DMS153 treated with DMSO at 0.1 percent for 48 hours (cell line): ENCODE results near the gene WDR62.

Experiments used
- DNase-seq: peaks from one replicate; lab custom pipeline; 2025; ENCODE audit not compliant: unreplicated experiment; lab: John Stamatoyannopoulos, UW

WDR62 gene

DNA sequence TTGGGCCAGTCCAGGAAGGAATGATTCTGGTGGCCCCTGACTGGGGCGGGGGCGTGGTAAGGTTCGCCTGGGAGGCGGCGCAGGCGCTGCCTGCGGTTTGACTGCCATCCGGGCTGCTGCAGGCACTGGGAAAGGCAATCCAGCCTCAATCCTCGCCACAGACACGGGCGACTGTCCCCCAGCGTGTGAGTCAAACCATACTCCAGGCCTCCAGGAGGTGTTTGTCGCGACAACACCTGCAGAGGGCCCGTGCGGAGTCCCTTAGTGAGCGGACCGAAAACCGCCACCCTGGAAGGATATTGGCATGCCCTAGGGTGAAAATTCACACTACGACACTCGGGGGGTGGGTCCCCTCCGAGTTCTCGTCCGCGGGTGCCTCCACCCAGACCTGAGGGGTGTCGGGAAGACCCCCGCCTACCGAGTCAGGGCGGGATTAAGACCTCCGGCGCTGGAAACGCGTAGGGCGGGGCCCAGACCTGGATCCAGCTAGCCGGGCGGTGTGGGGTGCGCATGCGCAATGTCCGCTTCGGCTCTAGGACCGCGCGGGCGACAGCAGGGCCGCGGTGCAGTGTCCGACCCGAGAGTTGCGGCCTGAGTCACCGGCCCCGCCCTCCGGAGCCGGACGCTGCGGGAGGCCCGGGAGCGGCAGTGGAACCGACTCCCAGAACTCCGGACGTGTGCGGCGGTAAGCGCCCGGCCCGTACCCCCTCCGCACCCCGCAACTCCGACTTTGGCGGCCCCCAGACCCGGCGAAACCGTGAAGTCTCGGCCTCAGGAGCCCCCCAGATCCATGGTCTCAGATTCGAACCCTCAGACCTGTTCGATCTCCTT is 85.0 kb downstream of the WDR62 start, which contains the start of gene CAPNS1:
CAPNS1 (plus strand) TSS at position 594 of the 831 bp plus-strand sequence. CDS start 946 bp downstream, outside the sequence.
- peak; percentile 94 for DNase-seq

DNA sequence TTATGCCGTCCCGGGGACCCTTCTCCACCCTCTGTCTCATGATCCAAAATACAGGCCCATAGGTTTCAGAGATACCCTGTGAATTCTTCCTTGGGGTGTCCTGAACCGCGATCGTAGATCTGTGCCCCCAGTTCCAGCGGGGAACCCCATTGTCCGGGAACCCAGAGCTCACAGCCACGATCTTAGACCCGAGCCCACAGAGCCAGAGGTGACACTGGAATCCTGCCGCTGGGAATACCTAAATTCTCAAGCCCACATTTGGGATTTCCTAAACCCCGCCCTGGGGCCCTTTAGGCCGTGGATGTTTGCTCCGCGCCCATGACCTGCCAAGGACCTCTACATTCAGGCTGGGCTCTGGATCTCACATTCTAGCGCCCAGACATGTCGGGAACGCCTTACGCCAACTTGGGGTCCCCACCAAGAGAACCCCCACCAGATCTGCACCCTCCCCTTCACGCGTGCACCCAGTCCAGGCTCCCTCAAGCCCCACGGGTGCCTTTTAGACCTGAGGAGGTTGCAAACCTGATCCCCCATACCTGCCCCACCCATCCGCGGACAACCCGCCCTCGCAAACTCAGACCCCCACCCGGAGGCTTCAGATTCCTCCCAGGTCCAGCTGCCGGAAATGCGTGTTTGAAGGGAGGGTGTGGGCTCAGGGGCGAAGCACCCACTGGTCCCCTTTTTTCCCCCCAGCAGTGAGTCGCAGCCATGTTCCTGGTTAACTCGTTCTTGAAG is 85.8 kb downstream of the WDR62 start:
- DNase-seq = peak; percentile 7

GRCh38 chr19:36141039-36141927 is 86.6 kb downstream of the WDR62 start:
- DNase-seq = peak; percentile 69

DNA sequence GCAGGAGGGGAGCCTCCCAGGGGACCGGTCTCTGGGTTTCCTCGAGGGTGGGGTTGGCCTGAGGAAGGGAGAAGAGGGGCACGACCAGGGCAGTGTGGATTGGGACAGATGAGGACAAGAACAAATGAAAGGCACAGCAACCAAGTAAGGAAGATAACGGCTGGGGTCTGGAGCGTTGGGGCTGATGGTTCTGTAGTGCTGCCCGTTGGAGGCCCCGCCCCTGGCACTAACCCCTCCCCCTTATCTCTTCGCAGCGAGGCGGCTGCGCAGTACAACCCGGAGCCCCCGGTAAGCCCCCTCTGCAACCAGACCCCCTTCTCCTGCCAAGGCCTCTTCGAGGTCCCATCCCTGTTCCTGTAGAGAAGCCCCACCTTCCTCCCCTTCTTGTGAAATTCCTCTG is 87.3 kb downstream of the WDR62 start:
- no peak for DNase-seq

DNA sequence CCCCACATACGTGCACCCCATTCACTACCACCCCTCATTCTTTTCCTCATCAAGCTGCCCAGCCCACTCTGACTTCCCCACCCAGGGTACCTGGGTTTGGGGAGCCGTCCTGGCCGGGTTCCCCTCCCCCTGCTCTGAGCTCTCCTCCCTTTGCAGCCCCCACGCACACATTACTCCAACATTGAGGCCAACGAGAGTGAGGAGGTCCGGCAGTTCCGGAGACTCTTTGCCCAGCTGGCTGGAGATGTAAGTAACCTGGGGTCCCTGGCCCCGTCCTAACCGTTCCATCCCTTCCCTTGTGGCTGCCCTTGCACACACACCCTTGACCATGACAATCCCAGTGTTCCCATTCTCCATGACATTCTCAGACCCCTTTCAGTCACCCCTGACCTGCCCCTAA is 87.8 kb downstream of the WDR62 start:
- DNase-seq = no peak

- no peak for DNase-seq
Measured at GRCh38 chr19:36144624-36145023, 89.9 kb downstream of the WDR62 start.

GRCh38 chr19:36149673-36150406 is 95.1 kb downstream of the WDR62 start:
- DNase-seq = no peak

- no peak for DNase-seq
Measured at GRCh38 chr19:36150586-36150985, 95.9 kb downstream of the WDR62 start.

DNA sequence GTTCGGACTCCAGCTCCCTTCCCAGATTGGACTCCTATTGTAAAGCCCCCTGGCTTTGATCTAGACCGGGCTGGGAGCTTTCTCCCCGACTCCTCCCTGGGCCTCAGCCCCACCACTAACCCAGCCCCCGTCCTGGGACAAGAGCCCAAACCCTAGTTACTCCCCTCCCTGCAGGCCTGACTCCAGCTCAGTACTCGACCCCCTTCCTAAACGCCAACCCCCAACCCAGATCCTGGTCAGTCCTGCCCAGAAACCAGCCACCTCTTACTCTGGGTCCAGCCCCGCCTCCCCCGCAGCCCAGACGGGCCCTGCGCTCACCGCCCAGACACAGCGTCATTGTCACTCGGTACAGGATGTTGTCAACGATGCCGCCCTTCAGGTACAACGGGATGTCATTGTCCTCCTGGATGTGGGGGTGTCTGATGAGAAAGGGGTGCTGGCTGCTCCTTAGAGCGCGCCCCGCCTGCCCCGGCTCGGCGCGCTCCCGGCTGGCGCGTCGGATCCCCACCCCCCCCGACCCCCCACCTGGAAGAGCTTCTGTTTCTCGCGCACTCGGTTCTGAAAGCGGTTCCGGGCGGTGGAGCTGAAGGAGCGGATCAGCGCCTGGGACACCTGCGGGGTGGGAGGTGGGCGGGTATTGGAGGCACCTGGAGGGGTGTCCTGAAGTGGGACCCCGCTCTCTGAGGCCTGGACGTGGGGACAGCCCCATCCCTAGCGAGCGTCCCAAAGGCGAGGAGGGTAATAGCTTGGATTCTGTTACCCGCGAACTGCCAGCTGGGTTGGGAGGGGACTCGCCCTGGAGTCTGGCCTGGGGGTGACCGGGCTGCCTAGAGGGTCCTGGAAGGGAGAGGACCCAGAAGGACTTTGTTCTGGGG is 96.7 kb downstream of the WDR62 start:
- no peak for DNase-seq

- no peak for DNase-seq
Measured at GRCh38 chr19:36152019-36152351, 97.3 kb downstream of the WDR62 start.

DNA sequence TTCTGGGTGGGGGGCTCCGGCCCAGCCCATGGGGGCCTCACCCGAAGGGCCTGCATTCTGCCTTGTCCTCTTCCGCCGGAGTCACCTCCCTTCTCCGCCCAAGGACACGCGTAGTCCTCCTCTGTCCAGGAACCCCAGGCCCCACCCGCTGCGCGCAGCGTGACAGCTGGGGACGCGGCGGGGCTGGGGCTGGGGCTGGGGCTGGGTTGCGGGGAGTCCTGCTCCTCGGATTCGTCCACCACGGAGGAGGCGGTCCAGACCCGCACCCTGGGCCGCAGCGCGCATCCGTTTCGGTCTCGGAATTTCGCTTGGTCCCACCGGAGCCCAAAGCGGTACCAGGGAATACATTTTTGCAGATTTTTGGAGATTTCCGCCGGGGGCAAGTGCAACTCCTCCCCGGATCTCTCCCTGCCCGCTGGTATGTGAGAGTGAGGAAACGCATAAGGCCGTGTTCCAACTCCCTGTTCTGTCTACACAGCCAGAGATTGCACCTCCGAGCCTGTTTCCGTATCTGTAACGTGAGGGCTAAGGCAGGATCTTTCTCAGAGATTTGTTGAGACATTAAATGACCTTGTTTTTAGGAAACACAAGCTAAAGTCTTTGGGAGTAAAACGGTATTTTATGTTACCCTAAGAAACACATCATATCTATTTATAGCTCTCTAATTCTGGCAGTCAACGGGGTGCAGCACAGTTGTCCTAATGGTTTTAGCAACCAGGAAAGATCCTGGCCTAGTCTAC is 97.8 kb downstream of the WDR62 start, which contains the start of gene COX7A1:
COX7A1 (minus strand) TSS at position 96 of the 740 bp plus-strand sequence; CDS start at position 56, 40 bp downstream.
- DNase-seq = no peak

- no peak for DNase-seq
Measured at GRCh38 chr19:36153126-36153525, 98.4 kb downstream of the WDR62 start.
